Caco-2 (cell line): ENCODE results near the gene ZNRD2. TPM values are rescaled to one million over a fixed set of nuclear protein-coding genes. Genes with fewer than 3 reads are reported as not detected.

Source experiments
- BruUV-seq: library from RNA; stranded (reverse); fragments of 400-500 nt; replicated peaks from 2 replicates; lab custom pipeline; 2021; lab: Mats Ljungman, UMichigan
- CTCF ChIA-PET: fragments of 300-600 bp; sonication (Branson Sonifier 250); formaldehyde crosslinking; loops from one replicate; lab custom pipeline; 2022; ENCODE audit warnings: antibody characterized with exemption; lab: Charles Lee
- POLR2A ChIA-PET: fragments of 300-600 bp; sonication (Branson Sonifier 250); formaldehyde crosslinking; loops from one replicate; lab custom pipeline; 2022; ENCODE audit warnings: antibody characterized with exemption; lab: Charles Lee
- DNase-seq, 2 experiments: peaks; one replicate each; pipeline versions ENCODE4 v3.0.0 to v3.0.0-alpha.2; 2020 to 2022
- H3K27me3 ChIP-seq: replicated peaks from 2 replicates; pipeline ENCODE4 v1.6.0; 2011; ENCODE audit warnings: low read length; ENCODE audit not compliant: control insufficient read depth, insufficient read depth
- H3K36me3 ChIP-seq: 2 replicates; pipeline ENCODE4 v1.5.1; 2011; ENCODE audit warnings: low read length; ENCODE audit not compliant: control insufficient read depth, insufficient read depth
- H3K4me1 ChIP-seq: fragments of 250-450 bp; sonication (Bioruptor Pico); 2 replicates; pipeline ENCODE4 v1.5.1; 2020; ENCODE audit warnings: mild to moderate bottlenecking
- H3K4me3 ChIP-seq: 2 replicates; pipeline ENCODE4 v1.5.1; 2011; ENCODE audit warnings: low read depth, mild to moderate bottlenecking, control low read depth, low read length
- H3K9me3 ChIP-seq: fragments of 250-450 bp; sonication (Bioruptor Pico); 2 replicates; pipeline ENCODE4 v1.5.1; 2020; ENCODE audit warnings: mild to moderate bottlenecking, moderate library complexity
- H3K27ac Mint-ChIP-seq: one replicate; pipeline ENCODE4 v1.8.0; 2022; ENCODE audit warnings: mixed read lengths; ENCODE audit not compliant: unreplicated experiment
- H3K27me3 Mint-ChIP-seq: one replicate; pipeline ENCODE4 v1.8.0; 2022; ENCODE audit warnings: mixed read lengths; ENCODE audit not compliant: insufficient read depth, unreplicated experiment
- H3K36me3 Mint-ChIP-seq: one replicate; pipeline ENCODE4 v1.8.0; 2022; ENCODE audit warnings: mild to moderate bottlenecking, mixed read lengths; ENCODE audit not compliant: insufficient read depth, unreplicated experiment
- H3K4me1 Mint-ChIP-seq: one replicate; pipeline ENCODE4 v1.8.0; 2022; ENCODE audit warnings: low read depth, mixed read lengths; ENCODE audit not compliant: unreplicated experiment
- H3K4me3 Mint-ChIP-seq: one replicate; pipeline ENCODE4 v1.8.0; 2022; ENCODE audit warnings: mild to moderate bottlenecking, moderate library complexity, mixed read lengths; ENCODE audit not compliant: unreplicated experiment
- H3K9me3 Mint-ChIP-seq: one replicate; pipeline ENCODE4 v1.8.0; 2022; ENCODE audit warnings: mixed read lengths; ENCODE audit not compliant: unreplicated experiment
- intact Hi-C: fragments of 100-400 bp; cut with micrococcal nuclease; formaldehyde crosslinking; loops from one replicate; pipeline ENCODE4 v1.10.0; 2022; ENCODE audit not compliant: unreplicated experiment
- total RNA-seq: library from RNA; stranded (reverse); gene quantifications from 2 replicates; pipeline ENCODE4 v1.2.3, GENCODE V29; 2022
- TF ChIP-seq, protein P1 (sequence below), 2 experiments: fragments of 200-600 bp in 1 of 2; IDR thresholded peaks; 1 replicate in 1 of 2; 2 replicates in 1 of 2; pipeline versions ENCODE4 v1.5.1 to v1.8.0; 2011 to 2022; ENCODE audit warnings: antibody characterized with exemption in 1 of 2, control low read depth in 1 of 2, inconsistent platforms in 1 of 2, low read depth in 1 of 2, low read length in 1 of 2, mild to moderate bottlenecking in 1 of 2, moderate library complexity in 1 of 2; ENCODE audit not compliant: insufficient read depth in 1 of 2, severe bottlenecking in 1 of 2, unreplicated experiment in 1 of 2

The ZNRD2 gene
- total RNA-seq, 1 experiment from 2014 or later, result 53.9 TPM

DNA sequence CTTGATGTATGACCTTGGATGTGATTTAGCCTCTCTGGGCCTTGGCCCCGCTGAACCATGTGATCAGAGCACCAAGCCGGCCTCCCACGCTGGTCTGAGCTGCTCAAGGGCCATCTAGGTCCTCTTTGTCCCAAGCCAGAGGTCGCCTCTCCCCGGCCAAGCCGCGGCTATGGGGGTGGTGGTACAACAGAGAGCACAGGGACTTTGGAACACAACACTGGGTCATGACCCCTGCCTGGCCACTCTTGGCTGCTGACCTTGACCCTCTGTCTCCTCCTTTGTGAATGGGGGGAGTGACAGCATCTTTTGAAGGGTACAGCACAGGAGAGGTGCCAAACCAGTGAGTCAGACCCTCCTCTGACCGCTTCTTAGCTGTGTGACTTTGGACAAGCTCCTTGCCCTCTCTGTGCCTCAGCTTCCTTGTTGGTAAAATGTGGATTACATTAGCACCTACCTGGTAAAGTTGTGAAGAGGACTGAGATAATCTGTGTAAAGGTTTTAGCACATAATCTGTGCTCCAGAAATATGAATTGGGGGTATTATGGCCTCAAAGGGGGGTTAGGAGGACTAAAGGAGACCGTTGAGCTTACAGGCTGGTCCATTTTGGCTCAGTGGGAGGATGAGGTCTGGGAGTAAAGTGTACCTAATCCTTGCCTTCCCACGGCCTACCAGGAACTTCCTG, 40.7 kb upstream of the ZNRD2 start:
- no TSS peak for BruUV-seq
- H3K9me3 ChIP-seq, result no peaks in the 10 kb centered on the region
- no peaks in the 10 kb centered on the region for H3K27me3 Mint-ChIP-seq
- H3K4me1 ChIP-seq, result peaks cover 9% of the 10 kb centered on the region
- DNase-seq, result no peak
- peaks cover 67% of the 10 kb centered on the region for H3K36me3 Mint-ChIP-seq
- intact Hi-C loops, result no loop called here
- no peaks in the 10 kb centered on the region for H3K9me3 Mint-ChIP-seq
- no peak overlapping the region for H3K4me3 Mint-ChIP-seq
- H3K36me3 ChIP-seq, result peaks cover 15% of the 10 kb centered on the region
- peaks cover 8% of the 10 kb centered on the region for H3K4me1 Mint-ChIP-seq
- no peak overlapping the region for H3K27ac Mint-ChIP-seq
- ChIA-PET CTCF (interaction anchor here (0.7 to 2.0 kb wide), 2 partner anchors 11 to 22 kb away, joined by 3 to 5 read pairs; no protein-coding TSS in a partner anchor), POLR2A (no interaction called here)
- H3K4me3 ChIP-seq, result no peak overlapping the region
- no peaks in the 10 kb centered on the region for H3K27me3 ChIP-seq
- TF ChIP-seq, protein P1, sequence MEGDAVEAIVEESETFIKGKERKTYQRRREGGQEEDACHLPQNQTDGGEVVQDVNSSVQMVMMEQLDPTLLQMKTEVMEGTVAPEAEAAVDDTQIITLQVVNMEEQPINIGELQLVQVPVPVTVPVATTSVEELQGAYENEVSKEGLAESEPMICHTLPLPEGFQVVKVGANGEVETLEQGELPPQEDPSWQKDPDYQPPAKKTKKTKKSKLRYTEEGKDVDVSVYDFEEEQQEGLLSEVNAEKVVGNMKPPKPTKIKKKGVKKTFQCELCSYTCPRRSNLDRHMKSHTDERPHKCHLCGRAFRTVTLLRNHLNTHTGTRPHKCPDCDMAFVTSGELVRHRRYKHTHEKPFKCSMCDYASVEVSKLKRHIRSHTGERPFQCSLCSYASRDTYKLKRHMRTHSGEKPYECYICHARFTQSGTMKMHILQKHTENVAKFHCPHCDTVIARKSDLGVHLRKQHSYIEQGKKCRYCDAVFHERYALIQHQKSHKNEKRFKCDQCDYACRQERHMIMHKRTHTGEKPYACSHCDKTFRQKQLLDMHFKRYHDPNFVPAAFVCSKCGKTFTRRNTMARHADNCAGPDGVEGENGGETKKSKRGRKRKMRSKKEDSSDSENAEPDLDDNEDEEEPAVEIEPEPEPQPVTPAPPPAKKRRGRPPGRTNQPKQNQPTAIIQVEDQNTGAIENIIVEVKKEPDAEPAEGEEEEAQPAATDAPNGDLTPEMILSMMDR (IDR thresholded peaks at IDR 0.05; ENCODE audit: insufficient read depth in 1 of 2, low read depth in 1 of 2, low read length in 1 of 2, severe bottlenecking in 1 of 2, unreplicated experiment in 1 of 2), result no peak

DNA sequence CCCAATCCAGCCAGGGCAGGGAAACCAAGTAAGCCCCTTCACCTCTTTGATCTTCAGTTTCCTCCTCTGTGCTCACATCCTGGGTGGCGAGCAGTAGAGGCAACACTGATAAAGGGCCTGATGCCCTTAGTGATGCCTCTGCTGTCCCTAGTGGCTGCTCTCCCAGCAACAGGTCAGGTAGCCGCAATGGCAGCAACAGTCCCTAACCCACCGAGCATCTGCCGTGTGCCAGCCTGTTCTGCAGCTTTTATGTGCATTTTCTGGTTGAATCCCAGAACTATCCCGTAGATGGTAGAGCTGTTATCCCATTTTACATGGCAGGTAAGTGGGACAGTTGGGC, 40.1 kb upstream of the ZNRD2 start:
- no peak overlapping the region for H3K27ac Mint-ChIP-seq
- ChIA-PET CTCF (interaction anchor here (2.0 kb wide), 1 partner anchor 22 kb away, joined by 5 read pairs; no protein-coding TSS in a partner anchor), POLR2A (no interaction called here)
- intact Hi-C loops, result no loop called here
- peaks cover 72% of the 10 kb centered on the region for H3K36me3 Mint-ChIP-seq
- DNase-seq, result no peak
- H3K27me3 Mint-ChIP-seq, result no peaks in the 10 kb centered on the region
- peaks cover 6% of the 10 kb centered on the region for H3K4me1 Mint-ChIP-seq
- H3K4me3 ChIP-seq, result no peak overlapping the region
- H3K4me3 Mint-ChIP-seq, result no peak overlapping the region
- H3K9me3 Mint-ChIP-seq, result no peaks in the 10 kb centered on the region
- no TSS peak for BruUV-seq
- TF ChIP-seq, protein P1 (IDR thresholded peaks at IDR 0.05; ENCODE audit: insufficient read depth in 1 of 2, low read depth in 1 of 2, low read length in 1 of 2, severe bottlenecking in 1 of 2, unreplicated experiment in 1 of 2), result peak in 1 of 2 experiments; percentile 65
- H3K4me1 ChIP-seq, result peaks cover 9% of the 10 kb centered on the region
- H3K27me3 ChIP-seq, result no peaks in the 10 kb centered on the region
- H3K36me3 ChIP-seq, result peaks cover 15% of the 10 kb centered on the region
- no peaks in the 10 kb centered on the region for H3K9me3 ChIP-seq

DNA sequence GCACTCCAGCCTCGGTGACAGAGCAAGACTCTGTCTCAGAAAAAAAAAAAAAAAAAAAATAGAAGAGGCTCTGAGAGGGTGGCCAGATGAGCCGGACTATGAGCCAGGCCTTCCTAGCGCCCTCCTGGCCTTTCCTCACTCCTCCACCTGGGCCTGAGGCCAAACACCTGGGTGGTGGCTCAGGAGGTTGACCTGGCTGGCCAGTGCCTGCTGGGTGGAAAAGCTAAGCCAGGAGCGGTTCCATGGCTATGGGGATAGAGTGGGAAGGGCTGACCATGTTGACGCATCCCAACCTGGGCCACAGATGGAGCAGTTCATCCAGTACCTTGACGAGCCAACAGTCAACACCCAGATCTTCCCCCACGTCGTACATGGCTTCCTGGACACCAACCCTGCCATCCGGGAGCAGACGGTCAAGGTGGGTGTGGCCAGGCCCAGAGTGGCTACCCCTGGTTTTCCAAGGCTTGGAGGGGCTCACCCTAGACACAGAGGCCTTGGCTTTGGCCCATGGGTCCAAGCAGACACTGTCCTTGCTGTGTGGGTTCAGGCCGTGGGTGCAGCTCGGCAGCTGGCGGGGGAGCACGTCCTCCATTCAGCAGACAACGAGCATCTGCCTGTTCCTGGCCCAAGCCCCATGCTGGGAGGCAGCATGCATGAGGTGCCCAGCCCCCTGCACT, 37.8 kb upstream of the ZNRD2 start:
- Histone ChIP-seq H3K4me3 (no peak overlapping the region), H3K36me3 (peaks cover 15% of the 10 kb centered on the region), H3K27me3 (no peaks in the 10 kb centered on the region), H3K4me1 (no peaks in the 10 kb centered on the region), H3K9me3 (no peaks in the 10 kb centered on the region)
- ChIA-PET CTCF (no interaction called here), POLR2A (no interaction called here)
- H3K27me3 Mint-ChIP-seq, result no peaks in the 10 kb centered on the region
- no peak for DNase-seq
- H3K4me3 Mint-ChIP-seq, result no peak overlapping the region
- intact Hi-C loops, result no loop called here
- BruUV-seq, result no TSS peak
- peaks cover 80% of the 10 kb centered on the region for H3K36me3 Mint-ChIP-seq
- no peaks in the 10 kb centered on the region for H3K9me3 Mint-ChIP-seq
- H3K27ac Mint-ChIP-seq, result no peak overlapping the region
- H3K4me1 Mint-ChIP-seq, result peaks cover 6% of the 10 kb centered on the region
- TF ChIP-seq, protein P1 (IDR thresholded peaks at IDR 0.05; ENCODE audit: insufficient read depth in 1 of 2, low read depth in 1 of 2, low read length in 1 of 2, severe bottlenecking in 1 of 2, unreplicated experiment in 1 of 2), result no peak
